Measurements from ENCODE around the gene UNC119.

The UNC119 gene

GRCh38 chr17:28506763-28507487 lies 45.5 kb downstream of the UNC119 start:
- peak overlapping the region; percentile 76 for H3K27ac ChIP-seq
- ChIA-PET POLR2A (ENCODE audit: low non-redundant PET) (interaction anchor here (0.6 to 2.3 kb wide), 2 partner anchors 21 to 70 kb away, joined by 3 to 8 read pairs; no protein-coding TSS in a partner anchor), CTCF (interaction anchor here (0.7 kb wide), 1 partner anchor 57 kb away, joined by 3 read pairs; no protein-coding TSS in a partner anchor)
- TF ChIP-seq CTCF (conservative IDR thresholded peaks at IDR 0.05; ENCODE audit: low read depth) = no peak
- no peak for DNase-seq (ENCODE audit: low spot score)

- no peak for TF ChIP-seq CTCF (conservative IDR thresholded peaks at IDR 0.05; ENCODE audit: low read depth)
- CTCF ChIA-PET = interaction anchor here (0.6 to 1.1 kb wide), 3 partner anchors 11 to 34 kb away, joined by 3 read pairs; no protein-coding TSS in a partner anchor
- POLR2A ChIA-PET (ENCODE audit: low non-redundant PET) = interaction anchor here (2.3 kb wide), 1 partner anchor 22 kb away, joined by 8 read pairs; no protein-coding TSS in a partner anchor
- DNase-seq (ENCODE audit: low spot score) = peak; percentile 76
- peak within 1 kb of the TSS; percentile 76 for H3K27ac ChIP-seq
These were observed 46.3 kb downstream of the UNC119 start, which contains the start of gene FOXN1 for GRCh38 chr17:28505986-28506665. Gene FOXN1, plus strand, starts transcription at chr17:28506348. Its CDS starts 17,622 bp downstream, at chr17:28523970.

GRCh38 chr17:28503420-28503819 lies 49.0 kb downstream of the UNC119 start:
- ChIA-PET POLR2A (ENCODE audit: low non-redundant PET) (no interaction called here), CTCF (interaction anchor here (0.6 to 0.7 kb wide), 2 partner anchors 17 to 567 kb away, joined by 3 to 4 read pairs; no protein-coding TSS in a partner anchor)
- no peak for DNase-seq (ENCODE audit: low spot score)
- no peak overlapping the region for H3K27ac ChIP-seq
- no peak for TF ChIP-seq CTCF (conservative IDR thresholded peaks at IDR 0.05; ENCODE audit: low read depth)

GRCh38 chr17:28501421-28502284 lies 50.8 kb downstream of the UNC119 start:
- H3K27ac ChIP-seq = peak overlapping the region; percentile 32
- POLR2A ChIA-PET (ENCODE audit: low non-redundant PET) = no interaction called here
- CTCF ChIA-PET = no interaction called here
- no peak for DNase-seq (ENCODE audit: low spot score)
- no peak for TF ChIP-seq CTCF (conservative IDR thresholded peaks at IDR 0.05; ENCODE audit: low read depth)

- ChIA-PET CTCF (no interaction called here), POLR2A (ENCODE audit: low non-redundant PET) (no interaction called here)
- no peak for TF ChIP-seq CTCF (conservative IDR thresholded peaks at IDR 0.05; ENCODE audit: low read depth)
- peak overlapping the region; percentile 32 for H3K27ac ChIP-seq
- no peak for DNase-seq (ENCODE audit: low spot score)
These were observed 51.6 kb downstream of the UNC119 start for GRCh38 chr17:28500712-28501379.
